Pancreas (tissue), 10 donors: ENCODE data around the gene TMEM217. TPM values are rescaled to one million over a fixed set of nuclear protein-coding genes. Genes with fewer than 3 reads are reported as not detected.

Experiments
- ATAC-seq, 4 donors: fragments of 200-7000 bp; cut with Tn5 transposase; one replicate each; pipeline versions ENCODE4 v1.8.0 to v1.9.1; 2020; ENCODE audit warnings: mild to moderate bottlenecking in 4 of 4, moderate library complexity in 4 of 4
- DNase-seq, 6 donors: peaks; one replicate each; pipeline ENCODE4 v3.0.0-alpha.2; 2020
- FAIRE-seq: peaks from 2 replicates; lab custom pipeline; 2012; peaks lifted over from hg19 to GRCh38; lab: Jason Lieb, UNC
- H3K27ac ChIP-seq, 4 donors: fragments of 200-600 bp; sonication (generic); 1 replicate in 3 of 4; 2 replicates in 1 of 4; pipeline versions ENCODE4 v1.5.0 to v1.8.0; 2020
- H3K27me3 ChIP-seq, 4 donors: fragments of 200-600 bp; one replicate each; pipeline ENCODE4 v1.8.0; 2021
- H3K36me3 ChIP-seq, 3 donors: fragments of 200-600 bp; sonication (generic) in 1 of 3; one replicate each; pipeline versions ENCODE4 v1.5.0 to v1.8.0; 2020 to 2021
- H3K4me1 ChIP-seq, 3 donors: fragments of 200-600 bp; one replicate each; pipeline ENCODE4 v1.8.0; 2021
- H3K4me3 ChIP-seq, 4 donors: fragments of 200-600 bp; sonication (generic) in 2 of 4; one replicate each; pipeline versions ENCODE4 v1.5.0 to v1.8.0; 2020 to 2021
- H3K9me3 ChIP-seq, 4 donors: fragments of 200-600 bp; one replicate each; pipeline ENCODE4 v1.8.0; 2021
- WGBS, 2 donors: extraction: QIAGEN DNeasy Blood & Tissue Kit; methylation state at CpG; one replicate each; pipeline ENCODE4 v1.1.7; 2013; 5-methylcytosine and 5-hydroxymethylcytosine counted together
- intact Hi-C, 3 donors: fragments of 100-400 bp; cut with DNase I; formaldehyde crosslinking; loops; one replicate each; pipeline versions ENCODE4 v1.11.1 to v1.14.2; 2022
- polyA plus RNA-seq, 2 donors: library from polyadenylated mRNA; stranded (reverse); fragments of 200-250 nt; gene quantifications; one replicate each; pipeline ENCODE4 v1.2.3, GENCODE V29; 2013
- total RNA-seq, 6 donors: library from RNA; stranded (reverse); fragmentation: NEBNext Ultra II Directional in 4 of 6; extraction: Animal tissue kit (Norgen Biotek cat#: 25700) in 4 of 6; gene quantifications; one replicate each; pipeline versions ENCODE4 v1.2.1 to v1.2.4, GENCODE V29; 2021 to 2023
- TF ChIP-seq, protein P1 (sequence below), 4 donors: fragments of 200-600 bp; sonication (generic) in 3 of 4; IDR thresholded peaks; one replicate each; pipeline versions ENCODE4 v1.5.0 to v1.8.0; 2021; ENCODE audit warnings: antibody characterized with exemption in 4 of 4
- donor health status: healthy with polysubstance abuse.
- donor health status: DM: no; HTN: no; CAD: no; lungs with moderate emphysema.
- donor health status: DM: no; HTN: no; CAD: no.
- donor health status: control.
- donor health status: control.
- donor health status: Bipolar disorder and iron deficiency.
- donor health status: DM: yes; HTN: yes; CAD: no.
- donor health status: DM: no; HTN: no; CAD: no.
- donor health status: DM: no; HTN: no; CAD: no.
- donor health status: DM: yes; HTN: yes; CAD: no.

Gene TMEM217
- total and polyA plus RNA-seq, 8 donors = 0.19 to 2.1 (median 1.3) TPM

DNA sequence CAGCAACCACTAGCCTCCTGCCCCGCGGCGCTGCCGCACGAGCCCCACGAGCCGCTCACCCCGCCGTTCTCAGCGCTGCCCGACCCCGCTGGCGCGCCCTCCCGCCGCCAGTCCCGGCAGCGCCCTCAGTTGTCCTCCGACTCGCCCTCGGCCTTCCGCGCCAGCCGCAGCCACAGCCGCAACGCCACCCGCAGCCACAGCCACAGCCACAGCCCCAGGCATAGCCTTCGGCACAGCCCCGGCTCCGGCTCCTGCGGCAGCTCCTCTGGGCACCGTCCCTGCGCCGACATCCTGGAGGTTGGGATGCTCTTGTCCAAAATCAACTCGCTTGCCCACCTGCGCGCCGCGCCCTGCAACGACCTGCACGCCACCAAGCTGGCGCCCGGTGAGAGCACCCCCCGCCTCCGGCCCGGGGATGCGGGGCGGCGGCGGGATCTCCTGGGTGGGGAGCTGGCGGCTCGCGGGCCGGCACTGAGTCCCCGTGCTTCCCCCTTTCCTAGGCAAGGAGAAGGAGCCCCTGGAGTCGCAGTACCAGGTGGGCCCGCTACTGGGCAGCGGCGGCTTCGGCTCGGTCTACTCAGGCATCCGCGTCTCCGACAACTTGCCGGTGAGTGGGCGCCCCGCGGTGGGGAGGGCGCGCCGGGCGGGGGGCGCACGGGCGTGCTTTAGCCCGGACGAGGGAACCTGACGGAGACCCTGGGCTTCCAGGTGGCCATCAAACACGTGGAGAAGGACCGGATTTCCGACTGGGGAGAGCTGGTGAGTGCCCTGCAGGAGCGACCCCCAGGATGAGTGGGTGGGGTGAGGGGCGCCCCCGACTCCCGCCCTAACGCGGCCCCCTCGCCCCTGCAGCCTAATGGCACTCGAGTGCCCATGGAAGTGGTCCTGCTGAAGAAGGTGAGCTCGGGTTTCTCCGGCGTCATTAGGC is 87.4 kb downstream of the TMEM217 start:
- DNase-seq (peak in 5 of 6 donors; percentile 50 to 89 (median 73)), FAIRE-seq (no peak), ATAC-seq (peak; percentile 9 to 35 (median 26))
- Histone ChIP-seq H3K9me3 (no peaks in the 10 kb centered on the region), H3K27ac (peak overlapping the region; percentile 64 to 87 (median 78)), H3K36me3 (peaks cover 0 to 26% (median 15%) of the 10 kb centered on the region in 3 donors), H3K4me1 (peaks cover 0 to 13% (median 9%) of the 10 kb centered on the region in 3 donors), H3K4me3 (peak overlapping the region; percentile 81 to 98 (median 96)), H3K27me3 (no peaks in the 10 kb centered on the region)
- TF ChIP-seq, protein P1, sequence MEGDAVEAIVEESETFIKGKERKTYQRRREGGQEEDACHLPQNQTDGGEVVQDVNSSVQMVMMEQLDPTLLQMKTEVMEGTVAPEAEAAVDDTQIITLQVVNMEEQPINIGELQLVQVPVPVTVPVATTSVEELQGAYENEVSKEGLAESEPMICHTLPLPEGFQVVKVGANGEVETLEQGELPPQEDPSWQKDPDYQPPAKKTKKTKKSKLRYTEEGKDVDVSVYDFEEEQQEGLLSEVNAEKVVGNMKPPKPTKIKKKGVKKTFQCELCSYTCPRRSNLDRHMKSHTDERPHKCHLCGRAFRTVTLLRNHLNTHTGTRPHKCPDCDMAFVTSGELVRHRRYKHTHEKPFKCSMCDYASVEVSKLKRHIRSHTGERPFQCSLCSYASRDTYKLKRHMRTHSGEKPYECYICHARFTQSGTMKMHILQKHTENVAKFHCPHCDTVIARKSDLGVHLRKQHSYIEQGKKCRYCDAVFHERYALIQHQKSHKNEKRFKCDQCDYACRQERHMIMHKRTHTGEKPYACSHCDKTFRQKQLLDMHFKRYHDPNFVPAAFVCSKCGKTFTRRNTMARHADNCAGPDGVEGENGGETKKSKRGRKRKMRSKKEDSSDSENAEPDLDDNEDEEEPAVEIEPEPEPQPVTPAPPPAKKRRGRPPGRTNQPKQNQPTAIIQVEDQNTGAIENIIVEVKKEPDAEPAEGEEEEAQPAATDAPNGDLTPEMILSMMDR (IDR thresholded peaks at IDR 0.05) = no peak
- intact Hi-C loops = loop anchor here in 2 of 3 donors (2.0 to 10.0 kb wide), 4 partner anchors 118 to 146 kb away; no protein-coding TSS in a partner anchor
- 1% methylated on average over 48 to 92 of the region's 92 CpGs for WGBS, 2 donors

DNA sequence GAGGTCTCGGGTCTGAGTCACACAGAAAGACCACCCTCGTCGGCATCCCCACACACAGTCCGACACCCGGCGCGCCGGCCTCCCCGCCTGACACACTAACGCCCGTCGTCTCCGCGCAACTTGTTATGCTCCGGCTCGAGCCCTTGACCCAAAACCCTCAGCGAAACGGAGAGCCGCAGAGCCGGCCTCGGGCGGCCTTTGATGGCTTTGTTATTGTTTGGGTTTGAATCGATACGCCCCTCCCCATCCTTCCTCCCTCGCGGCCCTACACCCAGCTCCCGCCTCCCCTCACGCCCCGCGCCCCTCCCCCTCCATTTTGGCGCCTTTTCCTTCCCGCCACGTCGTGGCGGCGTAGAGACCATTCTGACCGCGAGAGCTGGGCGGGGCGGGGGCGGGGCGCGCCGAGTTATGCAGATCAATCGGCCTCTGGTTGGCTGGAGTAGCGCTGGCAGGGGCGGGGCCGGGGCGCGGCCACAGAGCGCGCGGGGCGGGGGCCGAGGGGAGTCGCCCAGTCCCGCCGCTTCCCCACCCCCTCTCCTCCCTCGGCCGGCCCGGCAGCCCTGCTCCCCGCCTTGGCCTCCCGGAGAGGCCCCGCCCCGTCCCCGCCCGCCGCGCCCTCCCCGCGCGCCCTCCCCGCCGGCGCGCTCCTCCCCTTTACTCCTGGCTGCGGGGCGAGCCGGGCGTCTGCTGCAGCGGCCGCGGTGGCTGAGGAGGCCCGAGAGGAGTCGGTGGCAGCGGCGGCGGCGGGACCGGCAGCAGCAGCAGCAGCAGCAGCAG is 88.3 kb downstream of the TMEM217 start, which contains the start of gene PIM1:
Gene PIM1, plus strand, starts transcription at position 657 of the 777 bp plus-strand sequence. CDS start 424 bp downstream, outside the sequence.
- DNase-seq (peak; percentile 99 to 100 (median 99)), ATAC-seq (peak; percentile 80 to 89 (median 88)), FAIRE-seq (no peak)
- TF ChIP-seq, protein P1 (IDR thresholded peaks at IDR 0.05) = no peak
- Histone ChIP-seq H3K4me3 (peak within 1 kb of the TSS; percentile 81 to 98 (median 96)), H3K27me3 (no peaks in the 10 kb centered on the region), H3K9me3 (no peaks in the 10 kb centered on the region), H3K4me1 (peaks cover 0 to 13% (median 9%) of the 10 kb centered on the region in 3 donors), H3K27ac (peak within 1 kb of the TSS; percentile 64 to 87 (median 82)), H3K36me3 (peaks cover 0 to 19% (median 15%) of the 10 kb centered on the region in 3 donors)
- 0 to 1% methylated on average over 71 to 90 of the region's 90 CpGs for WGBS, 2 donors
- intact Hi-C loops = loop anchor here in 2 of 3 donors (2.0 to 10.0 kb wide), 4 partner anchors 117 to 145 kb away; no protein-coding TSS in a partner anchor

DNA sequence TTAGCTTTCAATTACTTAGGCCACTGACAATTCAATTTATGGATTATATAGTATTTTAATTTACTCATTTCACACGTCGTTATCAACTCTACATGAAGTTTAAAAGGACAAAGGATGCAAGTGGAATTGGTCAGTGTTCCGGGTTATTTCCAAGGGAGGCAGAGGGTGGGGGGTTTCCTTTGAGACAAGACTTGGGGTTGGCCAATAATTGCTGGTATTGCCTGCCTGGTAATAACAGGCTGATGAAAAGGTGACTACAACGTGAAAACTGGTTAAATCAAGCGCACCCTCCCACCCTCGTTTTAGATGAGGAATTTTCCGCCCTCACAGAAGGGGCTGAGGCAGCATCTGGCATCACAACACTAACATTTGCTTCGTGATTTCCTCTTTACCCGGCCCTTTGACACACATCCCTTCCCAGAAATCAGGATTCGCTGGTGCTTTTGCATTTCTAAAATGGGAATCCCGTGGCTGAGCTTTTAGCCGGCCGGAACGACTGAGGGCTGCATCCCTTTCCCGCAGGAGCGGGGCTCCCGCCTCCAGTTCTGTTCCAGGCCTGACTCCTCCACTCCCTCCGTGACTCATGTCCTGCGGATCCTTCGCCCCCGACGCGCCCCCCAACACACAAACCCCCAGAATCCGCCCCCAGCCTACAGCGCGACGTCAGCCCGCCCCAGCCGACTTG is 89.0 kb downstream of the TMEM217 start:
- H3K36me3 ChIP-seq = peaks cover 0 to 12% (median 10%) of the 10 kb centered on the region in 3 donors
- peak in 2 of 4 donors; percentile 7 to 9 for ATAC-seq
- peak overlapping the region; percentile 60 to 85 (median 74) for H3K27ac ChIP-seq
- peaks cover 0 to 13% (median 9%) of the 10 kb centered on the region in 3 donors for H3K4me1 ChIP-seq
- H3K9me3 ChIP-seq = no peaks in the 10 kb centered on the region
- peak in 1 of 6 donors; percentile 26 for DNase-seq
- no peaks in the 10 kb centered on the region for H3K27me3 ChIP-seq
- peak overlapping the region; percentile 12 to 51 (median 42) for H3K4me3 ChIP-seq
- FAIRE-seq = no peak
- TF ChIP-seq, protein P1 (IDR thresholded peaks at IDR 0.05) = no peak
- intact Hi-C loops = no loop called here
- 11% methylated on average over 29 of the region's 29 CpGs for WGBS, 2 donors

DNA sequence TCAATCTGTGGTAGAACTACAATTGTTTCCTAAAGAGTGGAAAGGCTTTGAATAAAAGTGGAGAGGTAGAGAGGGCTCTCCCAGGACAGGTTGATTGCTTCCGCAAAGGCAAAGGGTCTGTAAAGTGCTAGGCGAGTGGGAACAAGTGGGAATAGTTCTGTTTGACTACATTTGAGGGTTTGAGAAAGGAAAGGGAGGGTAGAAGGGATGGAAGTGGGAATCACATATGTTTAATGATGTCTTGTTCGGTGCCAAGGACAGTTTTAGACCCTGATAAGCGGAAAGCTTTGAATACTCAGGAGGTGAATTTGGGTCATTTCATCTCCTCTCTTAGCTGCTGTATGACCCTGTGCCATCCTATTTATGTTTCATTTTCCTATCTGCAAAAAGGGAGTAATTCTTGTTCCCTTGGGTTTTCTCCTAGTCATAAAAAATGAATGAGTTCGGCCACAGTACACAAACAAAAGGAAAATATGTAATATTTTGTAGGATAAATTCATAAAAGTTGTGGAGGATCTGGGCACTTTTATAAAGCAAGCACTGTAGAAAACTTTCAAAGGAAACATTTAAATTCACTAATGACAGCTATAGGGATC is 89.7 kb downstream of the TMEM217 start:
- H3K27me3 ChIP-seq = no peaks in the 10 kb centered on the region
- H3K4me1 ChIP-seq = peaks cover 0 to 13% (median 7%) of the 10 kb centered on the region in 3 donors
- intact Hi-C loops = no loop called here
- WGBS, 2 donors = 89 to 90% methylated on average over 5 of the region's 5 CpGs
- ATAC-seq (no peak), FAIRE-seq (no peak), DNase-seq (no peak)
- H3K9me3 ChIP-seq = no peaks in the 10 kb centered on the region
- H3K27ac ChIP-seq = peak overlapping the region in 3 of 4 donors; percentile 69 to 85 (median 79)
- no peak overlapping the region for H3K4me3 ChIP-seq
- TF ChIP-seq, protein P1 (IDR thresholded peaks at IDR 0.05) = no peak
- peaks cover 0 to 5% (median 4%) of the 10 kb centered on the region in 3 donors for H3K36me3 ChIP-seq
